Heart left ventricle (tissue), 16 donors: Measurements from ENCODE around the gene DDHD1. TPM values are rescaled to one million over a fixed set of nuclear protein-coding genes. Genes with fewer than 3 reads are reported as not detected.

Source experiments
- ATAC-seq, 4 donors: fragments of 200-7000 bp; cut with Tn5 transposase; one replicate each; pipeline ENCODE4 v1.9.1; 2020 to 2022; ENCODE audit warnings: moderate library complexity in 4 of 4, mild to moderate bottlenecking in 3 of 4, moderate number of reproducible peaks in 1 of 4
- DNase-seq, 5 donors: peaks; one replicate each; pipeline ENCODE4 v3.0.0-alpha.2; 2020
- H3K27ac ChIP-seq, 12 donors: fragments of 200-600 bp; sonication (generic) in 4 of 12; one replicate each; pipeline versions ENCODE4 v1.5.0 to v1.8.0; 2016 to 2022; ENCODE audit warnings: mild to moderate bottlenecking in 2 of 12
- H3K27me3 ChIP-seq, 9 donors: fragments of 200-600 bp; sonication (generic) in 2 of 9; one replicate each; pipeline versions ENCODE4 v1.5.1 to v1.8.0; 2016 to 2022; ENCODE audit warnings: mild to moderate bottlenecking in 3 of 9
- H3K36me3 ChIP-seq, 9 donors: fragments of 200-600 bp; sonication (generic) in 2 of 9; one replicate each; pipeline versions ENCODE4 v1.5.0 to v1.8.0; 2018 to 2022; ENCODE audit warnings: mild to moderate bottlenecking in 2 of 9
- H3K4me1 ChIP-seq, 12 donors: fragments of 200-600 bp; sonication (generic) in 4 of 12; one replicate each; pipeline versions ENCODE4 v1.5.0 to v1.8.0; 2016 to 2022; ENCODE audit warnings: mild to moderate bottlenecking in 3 of 12
- H3K4me3 ChIP-seq, 12 donors: fragments of 200-600 bp; sonication (generic) in 4 of 12; one replicate each; pipeline versions ENCODE4 v1.5.0 to v1.8.0; 2017 to 2022; ENCODE audit warnings: mild to moderate bottlenecking in 9 of 12, moderate library complexity in 4 of 12
- H3K9me3 ChIP-seq, 12 donors: fragments of 200-600 bp; sonication (generic) in 4 of 12; one replicate each; pipeline versions ENCODE4 v1.5.0 to v1.8.0; 2016 to 2022; ENCODE audit warnings: mild to moderate bottlenecking in 1 of 12
- POLR2A ChIP-seq, 2 donors: fragments of 450-650 bp; IDR thresholded peaks; one replicate each; pipeline ENCODE4 v1.6.1; 2017; ENCODE audit warnings: antibody characterized with exemption in 2 of 2, mild to moderate bottlenecking in 2 of 2, moderate library complexity in 2 of 2
- WGBS, 4 donors: extraction: QIAGEN DNeasy Blood & Tissue Kit in 2 of 4; methylation state at CpG; one replicate each; pipeline versions ENCODE4 v1.1.5 to v1.1.7; 2013 to 2018; 5-methylcytosine and 5-hydroxymethylcytosine counted together
- intact Hi-C, 10 donors: fragments of 100-400 bp; cut with DNase I; formaldehyde crosslinking; loops; one replicate each; pipeline versions ENCODE4 v1.11.1 to v1.14.2; 2022
- polyA plus RNA-seq, 2 donors: library from polyadenylated mRNA; stranded (reverse); fragments of 200-250 nt; gene quantifications; one replicate each; pipeline ENCODE4 v1.2.3, GENCODE V29; 2013
- total RNA-seq, 9 donors: library from RNA; depleted of rRNA in 2 of 9; stranded (reverse); fragments of >200 nt in 2 of 9; fragmentation: NEBNext Ultra II Directional in 3 of 9; extraction: Animal tissue kit (Norgen Biotek cat#: 25700) in 3 of 9; gene quantifications; one replicate each; pipeline versions ENCODE4 v1.1.0 to v1.2.4, GENCODE V29; 2016 to 2023
- TF ChIP-seq, protein P1 (sequence below), 12 donors: fragments of 200-600 bp; sonication (generic) in 4 of 12; IDR thresholded peaks; one replicate each; pipeline versions ENCODE4 v1.5.0 to v1.8.0; 2018 to 2022; ENCODE audit warnings: antibody characterized with exemption in 12 of 12, mild to moderate bottlenecking in 5 of 12
- donor health status: ischemic (EF 13 %, LVEDD 7.1; RV severe dilation, severe dysfunction).
- donor health status: healthy with polysubstance abuse.
- donor health status: DM: no; HTN: yes; CAD: no.
- donor health status: DM: no; HTN: no; CAD: no.
- donor health status: ischemic (EF 25% LVEDD 6.9; RV normal size, moderate dysfunction).
- donor health status: ischemic (EF 25% LVEDD 5.7; RV mildly dilated, moderate dysfunction).
- donor health status: healthy.
- donor health status: DM: yes; HTN: yes; CAD: no.
- donor health status: ischemic (EF 35%, LVEDD 5.7; RV mildly dilated, moderate dysfunction).
- donor health status: nonischemic (EF 11% LVEDD 7.7; RV severe dilation, severe dysfunction).
- donor health status: DM: yes; HTN: yes; CAD: no.
- donor health status: PGD.
- donor health status: ischemic (EF 29% LVEDD 5.4; RV normal size, mild dysfunction).
- donor health status: nonischemic (EF 23%, LVEDD 6.1; RV moderate dilation, normal function).

The DDHD1 gene
- total and polyA plus RNA-seq, 11 donors = 3.5 to 12.1 (median 7.0) TPM

DNA sequence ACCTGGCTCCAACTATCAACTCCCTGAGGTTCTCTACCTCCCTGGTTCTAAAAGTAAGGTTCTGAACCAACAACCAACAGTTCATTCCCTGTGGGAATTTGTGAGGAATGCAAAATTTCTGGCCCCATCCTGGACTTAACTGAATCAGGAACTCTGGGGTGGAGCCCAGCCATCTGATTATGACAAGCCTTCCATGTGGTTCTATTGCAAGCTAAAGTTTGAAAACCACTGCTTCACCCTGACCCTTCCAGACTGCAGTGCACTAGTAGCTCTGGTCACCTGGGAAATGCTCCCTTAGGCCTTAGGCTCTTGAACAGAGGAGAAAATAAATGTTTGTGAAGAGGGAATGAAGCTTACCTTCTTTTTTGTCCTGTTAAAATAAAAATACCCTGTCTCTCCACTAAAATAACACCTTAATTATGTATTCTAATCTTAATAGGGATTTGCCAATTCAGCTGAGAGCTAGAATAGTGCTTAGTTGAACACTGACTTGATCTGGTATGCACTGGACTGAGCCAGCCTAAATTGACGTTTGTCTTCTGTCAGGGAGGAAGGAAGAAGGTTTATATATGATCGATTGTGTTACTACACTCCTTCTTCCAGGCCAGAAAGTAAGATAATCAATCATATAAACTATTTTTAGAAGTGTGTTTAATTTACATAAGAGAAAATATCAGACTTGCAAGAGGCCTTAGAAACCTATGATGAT lies 39.1 kb upstream of the DDHD1 start:
- Histone ChIP-seq H3K4me3 (no peak overlapping the region), H3K4me1 (no peaks in the 10 kb centered on the region), H3K27ac (no peak overlapping the region), H3K27me3 (no peaks in the 10 kb centered on the region), H3K36me3 (no peaks in the 10 kb centered on the region), H3K9me3 (no peaks in the 10 kb centered on the region)
- DNase-seq = no peak
- 23 to 40% (median 27%) methylated on average over 2 of the region's 2 CpGs for WGBS, 4 donors
- intact Hi-C loops = no loop called here
- ATAC-seq = no peak
- TF ChIP-seq POLR2A (IDR thresholded peaks at IDR 0.05) = no peak
- TF ChIP-seq, protein P1, sequence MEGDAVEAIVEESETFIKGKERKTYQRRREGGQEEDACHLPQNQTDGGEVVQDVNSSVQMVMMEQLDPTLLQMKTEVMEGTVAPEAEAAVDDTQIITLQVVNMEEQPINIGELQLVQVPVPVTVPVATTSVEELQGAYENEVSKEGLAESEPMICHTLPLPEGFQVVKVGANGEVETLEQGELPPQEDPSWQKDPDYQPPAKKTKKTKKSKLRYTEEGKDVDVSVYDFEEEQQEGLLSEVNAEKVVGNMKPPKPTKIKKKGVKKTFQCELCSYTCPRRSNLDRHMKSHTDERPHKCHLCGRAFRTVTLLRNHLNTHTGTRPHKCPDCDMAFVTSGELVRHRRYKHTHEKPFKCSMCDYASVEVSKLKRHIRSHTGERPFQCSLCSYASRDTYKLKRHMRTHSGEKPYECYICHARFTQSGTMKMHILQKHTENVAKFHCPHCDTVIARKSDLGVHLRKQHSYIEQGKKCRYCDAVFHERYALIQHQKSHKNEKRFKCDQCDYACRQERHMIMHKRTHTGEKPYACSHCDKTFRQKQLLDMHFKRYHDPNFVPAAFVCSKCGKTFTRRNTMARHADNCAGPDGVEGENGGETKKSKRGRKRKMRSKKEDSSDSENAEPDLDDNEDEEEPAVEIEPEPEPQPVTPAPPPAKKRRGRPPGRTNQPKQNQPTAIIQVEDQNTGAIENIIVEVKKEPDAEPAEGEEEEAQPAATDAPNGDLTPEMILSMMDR (IDR thresholded peaks at IDR 0.05) = no peak

DNA sequence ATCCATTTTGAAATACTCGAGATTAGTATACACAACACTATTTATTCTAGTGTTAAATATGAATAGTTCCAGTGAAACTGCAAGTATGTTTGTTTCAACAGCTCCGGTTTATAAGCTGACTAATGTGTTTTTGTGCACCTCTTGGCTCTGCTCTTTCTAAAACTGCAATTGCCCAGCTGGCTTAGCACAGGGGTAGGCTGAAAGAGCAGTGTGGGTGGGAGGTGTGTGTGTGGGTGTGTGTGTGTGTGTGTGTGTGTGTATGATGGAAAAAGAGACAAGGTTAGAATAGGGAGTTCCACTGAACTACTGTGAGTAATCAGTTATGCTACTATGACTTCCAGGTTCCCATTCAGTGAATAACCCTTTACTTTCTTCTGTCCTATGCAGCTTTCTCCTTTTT lies 37.8 kb upstream of the DDHD1 start:
- DNase-seq (no peak), ATAC-seq (no peak)
- Histone ChIP-seq H3K36me3 (no peaks in the 10 kb centered on the region), H3K27me3 (no peaks in the 10 kb centered on the region), H3K27ac (no peak overlapping the region), H3K9me3 (no peaks in the 10 kb centered on the region), H3K4me1 (no peaks in the 10 kb centered on the region), H3K4me3 (no peak overlapping the region)
- intact Hi-C loops = no loop called here
- no peak for TF ChIP-seq POLR2A (IDR thresholded peaks at IDR 0.05)
- TF ChIP-seq, protein P1 (IDR thresholded peaks at IDR 0.05) = no peak
- WGBS, 4 donors = 81 to 95% (median 87%) methylated on average over 2 of the region's 2 CpGs

DNA sequence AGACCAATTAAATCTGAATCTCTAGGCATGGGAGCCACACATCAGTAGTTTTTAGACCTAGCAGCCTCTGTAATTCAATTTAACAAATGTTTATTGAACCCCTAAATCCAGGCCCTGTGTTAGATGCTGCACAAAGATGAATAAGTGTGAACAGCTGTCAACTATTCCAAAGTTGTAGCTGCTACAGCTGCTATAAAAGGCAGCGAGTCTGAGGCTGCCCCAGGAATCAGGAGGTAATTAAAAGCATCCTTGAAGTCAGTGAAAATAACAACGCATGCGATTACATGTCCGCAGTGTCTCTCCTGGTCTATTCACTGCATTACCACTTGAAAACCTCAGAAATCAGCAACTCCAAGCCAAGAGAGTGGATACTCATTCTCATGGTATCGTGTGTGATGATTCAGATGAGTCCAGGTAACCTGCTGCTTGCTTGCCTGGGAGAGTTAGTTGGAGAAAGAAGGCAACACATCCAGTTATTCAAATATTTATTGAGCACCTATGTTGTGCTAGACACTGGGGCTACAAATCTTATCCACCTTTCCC lies 34.9 kb upstream of the DDHD1 start:
- Histone ChIP-seq H3K36me3 (no peaks in the 10 kb centered on the region), H3K4me3 (no peak overlapping the region), H3K27ac (no peak overlapping the region), H3K4me1 (peaks cover 0 to 4% (median 0%) of the 10 kb centered on the region in 12 donors), H3K9me3 (no peaks in the 10 kb centered on the region), H3K27me3 (no peaks in the 10 kb centered on the region)
- WGBS, 4 donors = 87 to 89% (median 88%) methylated on average over 5 of the region's 5 CpGs
- no peak for ATAC-seq
- TF ChIP-seq, protein P1 (IDR thresholded peaks at IDR 0.05) = no peak
- TF ChIP-seq POLR2A (IDR thresholded peaks at IDR 0.05) = no peak
- no peak for DNase-seq
- intact Hi-C loops = no loop called here

DNA sequence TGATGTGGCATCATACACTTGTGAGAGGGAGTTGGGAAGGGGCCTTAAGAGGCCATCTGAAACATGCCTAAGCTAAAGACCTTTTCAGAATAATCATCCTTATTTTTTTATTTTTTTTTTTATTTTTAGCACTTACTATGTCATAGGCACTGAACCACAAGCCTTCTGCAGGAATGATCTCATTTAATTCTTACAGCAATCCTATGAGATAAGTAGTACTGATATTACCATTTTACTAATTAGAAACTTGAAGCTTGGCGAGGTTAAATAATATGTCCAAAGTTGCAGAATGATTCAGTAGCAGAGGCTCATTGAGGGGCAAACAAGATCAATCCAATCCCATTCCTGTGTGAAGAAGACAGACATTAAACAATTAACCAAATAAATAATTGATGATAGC lies 33.4 kb upstream of the DDHD1 start:
- H3K9me3 ChIP-seq = no peaks in the 10 kb centered on the region
- TF ChIP-seq, protein P1 (IDR thresholded peaks at IDR 0.05) = no peak
- no peak for TF ChIP-seq POLR2A (IDR thresholded peaks at IDR 0.05)

More for the DNA sequence above, 33.4 kb upstream of the DDHD1 start:
- intact Hi-C loops = no loop called here
- no peak overlapping the region for H3K27ac ChIP-seq
- 94 to 96% (median 94%) methylated on average over 1 of the region's 1 CpG for WGBS, 4 donors
- no peak for ATAC-seq
- H3K27me3 ChIP-seq = no peaks in the 10 kb centered on the region
- DNase-seq = no peak
- peaks cover 0 to 5% (median 0%) of the 10 kb centered on the region in 12 donors for H3K4me1 ChIP-seq
- H3K4me3 ChIP-seq = no peak overlapping the region
- no peaks in the 10 kb centered on the region for H3K36me3 ChIP-seq
